ENCODE results near the gene CASP9. TPM values are rescaled to one million over a fixed set of nuclear protein-coding genes. Genes with fewer than 3 reads are reported as not detected.
"Not testable (repeated sequence)": the region's sequence is repeated elsewhere in the genome, so short reads cannot be mapped to it uniquely, and the experiment has no call there.

The CASP9 gene
- total RNA-seq, 4 donors from 2014 or later = 9.3 to 37.7 (median 9.7) TPM

- no peak for ATAC-seq (ENCODE audit: low FRiP score)
- no peak for TF ChIP-seq CTCF (IDR thresholded peaks at IDR 0.05)
- peak; percentile 40 for DNase-seq (ENCODE audit: low spot score)
Measured at GRCh38 chr1:15501208-15502032, 22.6 kb downstream of the CASP9 start.

- ATAC-seq (ENCODE audit: low FRiP score) (no peak), DNase-seq (ENCODE audit: low spot score) (no peak)
- no peak for TF ChIP-seq CTCF (IDR thresholded peaks at IDR 0.05)
Measured at GRCh38 chr1:15500184-15501178, 23.5 kb downstream of the CASP9 start.

DNA sequence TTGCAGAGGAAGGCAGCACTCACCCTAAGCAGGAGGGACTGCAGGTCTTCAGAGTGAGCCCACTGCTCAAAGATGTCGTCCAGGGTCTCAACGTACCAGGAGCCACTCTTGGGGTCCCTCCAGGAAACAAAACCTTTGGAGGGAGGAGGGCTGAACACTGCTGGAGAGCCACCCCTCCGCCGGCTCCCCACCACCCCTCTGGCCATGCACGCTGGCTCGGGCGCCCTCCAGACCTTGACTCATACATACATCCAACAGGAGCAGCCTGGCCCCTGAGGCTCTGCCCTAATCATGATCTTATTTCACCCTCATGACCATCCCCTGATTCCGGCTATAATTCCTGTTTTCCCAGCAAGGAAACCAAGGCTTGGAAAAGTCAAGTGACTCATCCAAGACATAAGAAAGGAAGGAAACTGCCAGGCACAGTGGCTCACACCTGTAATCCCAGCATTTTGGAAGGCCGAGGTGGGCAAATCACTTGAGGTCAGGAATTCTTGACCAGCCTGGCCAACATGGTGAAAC is 30.1 kb downstream of the CASP9 start:
- ATAC-seq (ENCODE audit: low FRiP score) (no peak), DNase-seq (ENCODE audit: low spot score) (no peak)
- no peak for TF ChIP-seq CTCF (IDR thresholded peaks at IDR 0.05)

GRCh38 chr1:15492596-15492995 is 31.4 kb downstream of the CASP9 start:
- TF ChIP-seq CTCF (IDR thresholded peaks at IDR 0.05) = no peak
- DNase-seq (ENCODE audit: low spot score) (no peak), ATAC-seq (ENCODE audit: low FRiP score) (no peak)

- not testable (repeated sequence) for DNase-seq (ENCODE audit: low spot score); ATAC-seq (ENCODE audit: low FRiP score)
Measured at GRCh38 chr1:15491010-15491409, 33.0 kb downstream of the CASP9 start.

- no peak for DNase-seq (ENCODE audit: low spot score)
- no peak for ATAC-seq (ENCODE audit: low FRiP score)
- TF ChIP-seq CTCF (IDR thresholded peaks at IDR 0.05) = no peak
Measured at GRCh38 chr1:15489052-15489736, 34.8 kb downstream of the CASP9 start.

DNA sequence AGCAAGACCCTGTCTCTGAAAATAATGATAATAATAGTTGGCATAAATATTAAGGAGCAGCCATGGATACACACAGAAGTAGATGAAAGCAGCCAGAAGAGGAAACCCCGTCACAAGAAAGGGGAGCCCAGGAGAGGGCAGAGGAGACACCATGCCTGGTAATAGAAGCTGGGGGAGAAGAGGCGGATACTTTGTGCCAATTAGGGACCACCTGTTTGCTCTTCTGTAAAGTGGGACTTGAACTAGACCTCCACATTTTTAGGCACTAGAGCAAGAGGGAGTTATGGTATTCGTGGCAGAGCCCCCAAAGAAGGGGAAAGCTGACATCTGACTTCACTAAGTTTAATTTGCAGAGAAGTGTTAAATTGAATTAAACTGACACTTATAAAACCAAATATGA is 35.6 kb downstream of the CASP9 start:
- DNase-seq (ENCODE audit: low spot score) (no peak), ATAC-seq (ENCODE audit: low FRiP score) (no peak)
- no peak for TF ChIP-seq CTCF (IDR thresholded peaks at IDR 0.05)

DNA sequence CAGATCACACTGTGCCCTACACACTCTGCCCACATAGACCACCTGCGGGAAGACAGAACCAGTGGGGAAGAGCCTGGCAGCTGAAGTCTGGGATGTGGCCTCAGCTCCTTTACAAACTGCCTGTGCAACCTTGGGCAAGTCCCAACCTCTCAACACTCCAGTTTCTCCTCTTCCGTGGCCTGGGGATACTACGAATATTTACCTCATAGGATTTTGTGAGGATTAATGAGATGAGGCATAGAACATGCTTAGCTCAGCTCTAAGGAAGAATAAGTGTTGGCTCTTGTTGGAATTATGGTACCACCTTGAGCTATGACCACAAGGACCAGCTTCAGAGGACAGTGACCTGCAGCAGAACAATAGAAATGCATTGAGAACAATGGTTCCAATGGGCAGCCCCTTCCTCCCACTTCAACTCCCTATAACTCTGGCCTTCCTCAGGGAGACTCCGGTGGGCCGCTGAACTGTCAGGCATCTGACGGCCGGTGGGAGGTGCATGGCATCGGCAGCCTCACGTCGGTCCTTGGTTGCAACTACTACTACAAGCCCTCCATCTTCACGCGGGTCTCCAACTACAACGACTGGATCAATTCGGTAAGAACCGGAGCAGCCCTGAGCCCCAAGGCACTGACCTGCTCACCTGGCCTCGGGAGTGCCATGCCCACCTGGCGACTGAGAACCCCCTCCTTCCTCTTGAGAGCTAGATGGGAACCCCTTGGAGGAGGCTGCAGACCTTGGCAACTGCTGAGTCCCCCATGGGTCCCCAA is 37.0 kb downstream of the CASP9 start:
- DNase-seq (ENCODE audit: low spot score); ATAC-seq (ENCODE audit: low FRiP score): not testable (repeated sequence)

All from omental fat pad (tissue), 4 donors.